ENCODE measurements around the gene TBC1D14.
A peak's percentile ranks its signal among the peaks of the same experiment; 100 is the strongest.
"Not testable (repeated sequence)": the region's sequence is repeated elsewhere in the genome, so short reads cannot be mapped to it uniquely, and the experiment has no call there.

Gene TBC1D14

GRCh38 chr4:7070729-7071511 lies 161.3 kb downstream of the TBC1D14 start:
- peak; percentile 88 for DNase-seq

GRCh38 chr4:7073059-7073458 lies 163.4 kb downstream of the TBC1D14 start:
- no peak for DNase-seq

- no peak for DNase-seq
Measured at GRCh38 chr4:7073526-7074390, 164.1 kb downstream of the TBC1D14 start.

- no peak for DNase-seq
Measured at GRCh38 chr4:7074426-7074825, 164.8 kb downstream of the TBC1D14 start.

- DNase-seq = no peak
Measured at GRCh38 chr4:7075962-7076695, 166.5 kb downstream of the TBC1D14 start.

- DNase-seq = no peak
Measured at GRCh38 chr4:7076696-7077082, 167.1 kb downstream of the TBC1D14 start.

GRCh38 chr4:7077371-7077770 lies 167.7 kb downstream of the TBC1D14 start:
- no peak for DNase-seq

GRCh38 chr4:7078025-7078424 lies 168.4 kb downstream of the TBC1D14 start:
- DNase-seq = no peak

GRCh38 chr4:7079483-7079882 lies 169.9 kb downstream of the TBC1D14 start:
- not testable (repeated sequence) for DNase-seq

GRCh38 chr4:7079909-7080308 lies 170.3 kb downstream of the TBC1D14 start:
- DNase-seq = not testable (repeated sequence)

Measured in stimulated activated CD4-positive, alpha-beta T cell treated with anti-CD3 and anti-CD28 coated beads, Interleukin-4, amount 100 ng/mL, for 24 hours (primary cell).